Uterus (tissue), 2 donors: ENCODE data around the gene WDR46.
"Not testable (repeated sequence)": the region's sequence is repeated elsewhere in the genome, so short reads cannot be mapped to it uniquely, and the experiment has no call there.

Experiments
- POLR2A ChIP-seq, 2 donors: fragments of 450-650 bp; IDR thresholded peaks; one replicate each; pipeline ENCODE4 v1.6.1; 2016; ENCODE audit warnings: antibody characterized with exemption in 2 of 2, mild to moderate bottlenecking in 1 of 2, moderate library complexity in 1 of 2
- TF ChIP-seq, protein P1 (sequence below), 4 experiments: fragments of 200-600 bp in 2 of 4; fragments of 450-650 bp in 2 of 4; sonication (generic) in 2 of 4; IDR thresholded peaks; one replicate each; pipeline ENCODE4 v1.5.1; 2016 to 2019; ENCODE audit warnings: antibody characterized with exemption in 4 of 4, mild to moderate bottlenecking in 2 of 4, moderate library complexity in 1 of 4

DNA sequence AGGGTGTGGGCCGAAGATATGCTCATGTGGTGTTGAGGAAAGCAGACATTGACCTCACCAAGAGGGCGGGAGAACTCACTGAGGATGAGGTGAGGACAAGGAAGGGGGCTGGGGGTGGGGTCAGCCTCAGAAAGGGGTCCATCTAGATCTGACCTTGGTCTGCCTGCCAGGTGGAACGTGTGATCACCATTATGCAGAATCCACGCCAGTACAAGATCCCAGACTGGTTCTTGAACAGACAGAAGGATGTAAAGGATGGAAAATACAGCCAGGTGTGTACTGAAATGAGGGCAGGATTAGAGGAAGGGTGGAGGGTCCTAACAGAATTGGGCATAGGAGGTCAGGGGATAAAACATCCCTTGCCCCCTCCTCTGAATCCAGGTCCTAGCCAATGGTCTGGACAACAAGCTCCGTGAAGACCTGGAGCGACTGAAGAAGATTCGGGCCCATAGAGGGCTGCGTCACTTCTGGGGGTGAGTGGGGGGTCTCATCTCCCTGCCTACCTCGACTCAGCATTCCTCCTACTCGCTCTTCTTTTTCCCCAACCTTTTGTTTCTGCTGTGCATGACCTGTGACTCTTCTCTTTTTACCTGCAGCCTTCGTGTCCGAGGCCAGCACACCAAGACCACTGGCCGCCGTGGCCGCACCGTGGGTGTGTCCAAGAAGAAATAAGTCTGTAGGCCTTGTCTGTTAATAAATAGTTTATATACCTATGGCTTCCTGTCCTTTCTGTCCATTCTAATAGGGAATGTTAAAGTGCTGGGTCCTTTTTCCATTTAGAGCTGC is 13.1 kb downstream of the WDR46 start:
- TF ChIP-seq POLR2A (IDR thresholded peaks at IDR 0.05), result not testable (repeated sequence)
- TF ChIP-seq, protein P1, sequence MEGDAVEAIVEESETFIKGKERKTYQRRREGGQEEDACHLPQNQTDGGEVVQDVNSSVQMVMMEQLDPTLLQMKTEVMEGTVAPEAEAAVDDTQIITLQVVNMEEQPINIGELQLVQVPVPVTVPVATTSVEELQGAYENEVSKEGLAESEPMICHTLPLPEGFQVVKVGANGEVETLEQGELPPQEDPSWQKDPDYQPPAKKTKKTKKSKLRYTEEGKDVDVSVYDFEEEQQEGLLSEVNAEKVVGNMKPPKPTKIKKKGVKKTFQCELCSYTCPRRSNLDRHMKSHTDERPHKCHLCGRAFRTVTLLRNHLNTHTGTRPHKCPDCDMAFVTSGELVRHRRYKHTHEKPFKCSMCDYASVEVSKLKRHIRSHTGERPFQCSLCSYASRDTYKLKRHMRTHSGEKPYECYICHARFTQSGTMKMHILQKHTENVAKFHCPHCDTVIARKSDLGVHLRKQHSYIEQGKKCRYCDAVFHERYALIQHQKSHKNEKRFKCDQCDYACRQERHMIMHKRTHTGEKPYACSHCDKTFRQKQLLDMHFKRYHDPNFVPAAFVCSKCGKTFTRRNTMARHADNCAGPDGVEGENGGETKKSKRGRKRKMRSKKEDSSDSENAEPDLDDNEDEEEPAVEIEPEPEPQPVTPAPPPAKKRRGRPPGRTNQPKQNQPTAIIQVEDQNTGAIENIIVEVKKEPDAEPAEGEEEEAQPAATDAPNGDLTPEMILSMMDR (IDR thresholded peaks at IDR 0.05), result not testable (repeated sequence)
